SH-SY5Y (cell line): Measurements from ENCODE around the gene LTB4R2.

Source experiments
- GATA2 ChIP-seq: IDR thresholded peaks from 2 replicates; pipeline ENCODE4 v1.6.1; 2011; ENCODE audit warnings: mild to moderate bottlenecking, low read depth, low read length
- GATA3 ChIP-seq: IDR thresholded peaks from 2 replicates; pipeline ENCODE4 v1.6.1; 2011; ENCODE audit warnings: low read depth, mild to moderate bottlenecking, low read length, moderate library complexity

- TF ChIP-seq GATA2 (no peak), GATA3 (no peak)
Observed at GRCh38 chr14:24283796-24284460, 26.0 kb upstream of the LTB4R2 start.
